Stimulated activated CD8-positive, alpha-beta memory T cell treated with anti-CD3 and anti-CD28 coated beads, Interleukin-2, amount 100 ng/mL, for 48 hours (primary cell): ENCODE results near the gene PCCA.

Experiments
- DNase-seq, 2 donors: peaks; one replicate each; pipeline ENCODE4 v3.0.0-alpha.2; 2020; ENCODE audit warnings: low read depth in 2 of 2

PCCA gene

DNA sequence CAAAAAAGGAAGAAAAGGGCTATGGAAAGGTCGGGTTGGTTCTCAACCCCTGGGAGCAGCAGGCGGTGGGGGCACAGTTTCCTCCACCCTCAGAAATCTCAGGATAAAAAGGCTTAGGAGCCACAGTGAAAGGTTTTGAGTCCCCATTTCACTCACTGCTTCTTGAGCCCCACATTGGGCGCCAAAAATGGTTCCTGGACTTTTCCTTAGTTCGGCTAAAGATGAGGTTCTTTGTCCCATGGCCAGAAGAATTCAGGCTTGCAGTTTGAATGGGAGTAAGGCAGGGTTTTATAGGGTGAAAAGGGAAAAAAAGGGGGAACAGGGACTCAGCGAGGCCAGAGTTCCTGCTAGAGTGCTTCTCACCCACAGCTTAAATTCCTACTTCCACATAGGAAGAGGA lies 320.2 kb downstream of the PCCA start:
- DNase-seq: no peak

DNA sequence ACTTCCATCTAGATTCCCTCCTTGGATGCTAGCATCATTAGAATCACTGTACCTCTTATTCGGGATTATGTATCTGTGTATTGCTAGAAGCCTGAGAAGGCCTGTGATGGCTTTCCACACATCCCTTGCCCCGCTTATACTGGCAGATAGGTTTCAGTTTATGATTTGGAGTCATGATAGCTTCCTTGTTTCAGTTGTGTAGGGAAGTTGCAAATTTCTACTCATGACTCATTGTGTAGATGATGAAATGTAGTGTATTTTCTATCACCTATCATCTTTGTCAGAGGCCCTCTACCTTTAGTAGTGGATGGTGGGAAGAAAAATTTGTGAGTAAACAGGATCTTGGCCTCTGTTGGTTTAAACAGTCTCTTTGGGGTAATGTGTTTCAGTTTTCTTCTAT lies 334.5 kb downstream of the PCCA start:
- DNase-seq: no peak

- DNase-seq: no peak
Measured at GRCh38 chr13:100428986-100429385, 340.1 kb downstream of the PCCA start.

- no peak for DNase-seq
Measured at GRCh38 chr13:100432611-100433010, 343.7 kb downstream of the PCCA start.

DNA sequence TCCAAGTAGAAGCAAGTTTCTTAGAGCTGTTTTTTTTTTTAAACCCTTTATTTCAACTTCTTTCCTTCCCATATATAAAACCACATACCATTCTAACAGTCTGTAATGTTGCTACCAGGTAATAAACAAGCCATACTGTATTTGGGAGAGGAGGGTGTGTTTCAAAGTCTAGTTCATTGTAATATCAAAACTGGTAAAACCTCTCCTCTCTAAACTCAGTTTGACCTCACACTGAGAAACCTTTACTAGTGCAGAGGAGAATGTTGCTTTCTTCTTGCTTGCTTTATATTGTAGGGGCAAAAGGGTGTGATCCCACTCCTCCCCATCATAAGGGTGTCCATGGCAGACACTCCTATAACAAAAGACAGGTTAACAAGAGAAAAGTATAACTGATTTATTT lies 344.6 kb downstream of the PCCA start:
- no peak for DNase-seq

DNA sequence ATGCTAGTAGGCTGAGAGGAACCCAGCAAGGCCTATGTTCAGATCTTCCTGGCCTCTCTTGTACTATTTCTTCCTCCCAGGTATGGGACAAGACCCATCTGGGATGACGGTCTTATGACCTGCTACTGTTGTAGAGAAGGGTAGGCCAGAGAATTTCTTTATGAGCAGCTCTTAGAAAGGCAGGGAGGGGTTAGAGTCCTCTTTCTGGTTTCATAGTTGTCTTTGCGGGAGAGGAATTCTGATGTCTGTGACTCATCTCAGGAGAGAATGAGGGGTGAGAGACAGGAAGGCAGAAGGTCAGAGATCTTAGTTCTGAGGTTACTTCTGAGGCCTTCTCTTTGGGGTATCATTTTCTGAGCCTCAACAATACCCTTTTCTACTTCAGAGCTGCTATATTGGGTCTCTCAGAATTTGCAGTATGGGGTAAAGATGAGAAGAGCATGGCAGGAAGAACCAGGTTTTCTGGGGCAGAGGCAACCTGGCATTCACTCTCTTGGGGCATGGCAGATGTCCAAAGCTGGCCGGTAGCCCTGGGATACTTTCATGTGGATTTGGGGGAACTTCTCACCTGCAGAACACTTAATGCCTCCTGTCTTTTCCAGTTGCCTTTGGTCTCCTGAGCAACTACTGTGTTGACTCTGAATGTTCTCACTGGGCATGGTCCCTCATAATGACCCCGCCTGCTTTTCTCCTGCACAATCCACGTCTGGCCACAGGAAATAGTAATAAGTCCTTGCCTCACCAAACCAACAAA lies 345.3 kb downstream of the PCCA start:
- DNase-seq: no peak

DNA sequence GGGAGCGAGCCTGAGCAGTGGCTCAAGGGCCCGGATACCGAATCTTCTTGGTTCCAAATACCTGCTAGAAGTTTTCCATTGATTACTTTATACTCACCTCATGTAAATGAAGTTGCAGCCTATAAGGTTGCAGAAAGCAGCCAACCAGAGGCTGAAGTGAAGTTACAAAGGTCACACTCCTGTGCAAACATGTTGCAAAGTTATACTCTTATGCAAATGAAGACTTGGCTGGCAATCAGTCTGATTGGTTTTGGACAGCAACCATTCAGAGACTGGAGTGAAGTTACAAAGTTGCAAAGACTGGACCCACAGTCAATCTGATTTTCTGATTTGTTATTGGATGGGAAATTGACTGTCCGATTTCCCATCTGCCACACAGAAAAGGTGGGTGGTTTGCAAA lies 347.2 kb downstream of the PCCA start:
- DNase-seq: no peak

GRCh38 chr13:100438059-100438788 lies 349.3 kb downstream of the PCCA start:
- no peak for DNase-seq

GRCh38 chr13:100439247-100439970 lies 350.5 kb downstream of the PCCA start:
- no peak for DNase-seq

GRCh38 chr13:100440751-100441425 lies 352.0 kb downstream of the PCCA start:
- DNase-seq: no peak

DNA sequence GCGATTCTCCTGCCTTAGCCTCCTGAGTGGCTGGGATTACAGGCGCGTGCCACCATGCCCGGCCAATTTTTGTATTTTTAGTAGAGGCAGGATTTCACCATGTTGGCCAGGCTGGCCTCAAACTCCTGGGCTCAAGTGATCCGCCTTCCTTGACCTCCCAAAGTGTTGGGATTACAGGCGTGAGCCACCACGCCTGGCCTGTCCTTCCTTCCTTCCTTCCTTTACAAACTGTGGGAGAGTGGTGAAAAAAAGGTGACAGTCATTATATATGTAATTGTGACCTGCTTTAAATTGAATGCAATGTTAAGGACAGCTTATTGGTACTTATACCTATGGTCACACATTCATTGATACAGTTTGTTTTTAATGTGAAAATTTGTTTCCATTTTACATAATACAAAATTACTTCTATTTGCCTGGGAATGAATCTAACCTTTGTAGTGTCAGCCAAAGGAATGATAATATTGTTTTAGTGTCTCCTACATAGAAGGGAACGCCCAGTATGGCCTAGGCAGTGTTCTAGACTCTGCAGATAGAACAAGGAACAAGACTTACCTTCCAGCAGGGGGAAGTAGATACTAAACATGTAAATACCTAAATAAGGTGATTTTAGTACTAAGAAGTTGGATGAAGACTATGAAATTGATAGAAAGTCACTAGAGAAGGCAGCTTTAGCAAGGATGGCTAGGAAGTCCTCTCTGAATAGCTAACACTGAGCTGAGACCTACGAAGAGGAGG lies 353.4 kb downstream of the PCCA start:
- DNase-seq: no peak

DNA sequence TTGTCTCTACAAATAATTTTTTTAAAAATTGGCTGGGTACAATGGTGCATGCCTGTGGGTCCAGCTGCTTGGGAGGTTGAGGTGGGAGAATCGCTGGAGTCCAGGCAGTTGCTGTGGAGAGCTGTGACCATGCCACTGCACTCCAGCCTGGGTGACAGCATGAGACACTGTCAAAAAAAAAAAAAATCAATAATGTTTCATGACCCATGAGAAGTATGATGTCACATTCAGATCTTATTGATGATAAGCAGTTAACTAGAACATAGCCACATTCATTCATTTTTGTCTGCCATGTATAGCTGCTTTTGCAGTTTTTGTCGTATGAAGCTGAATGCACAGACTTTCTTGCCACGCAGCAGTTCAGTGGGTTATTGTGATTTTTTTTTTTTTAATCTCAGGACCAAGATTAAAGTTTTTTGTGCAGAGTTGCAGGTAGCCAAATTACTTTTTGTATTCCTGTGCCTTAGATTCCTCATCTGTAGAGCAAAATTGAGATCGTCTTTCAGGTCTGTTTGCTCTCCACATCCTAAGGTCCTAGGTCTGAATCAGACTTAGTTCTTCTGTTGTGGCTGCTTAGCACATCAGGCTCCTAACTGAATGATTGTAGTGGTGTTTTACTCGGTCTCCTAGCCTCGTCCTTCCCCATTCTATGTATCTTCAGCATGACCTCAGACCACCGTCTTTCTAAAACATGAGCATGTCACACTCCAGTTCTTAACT lies 354.5 kb downstream of the PCCA start:
- no peak for DNase-seq

DNA sequence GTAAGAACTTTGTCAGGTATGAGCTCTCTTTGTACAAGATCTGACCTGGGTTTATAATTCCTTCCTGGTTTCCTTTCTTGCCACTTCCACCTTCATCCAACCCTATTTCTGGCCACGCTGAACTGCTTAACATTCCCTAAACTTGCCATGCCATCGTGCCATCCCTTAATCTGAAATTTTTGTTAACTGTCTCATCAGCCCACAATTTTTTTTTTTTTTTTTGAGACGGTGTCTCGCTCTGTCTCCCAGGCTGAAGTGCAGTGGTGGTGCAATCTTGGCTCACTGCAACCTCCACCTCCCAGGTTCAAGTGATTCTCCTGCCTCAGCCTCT lies 355.1 kb downstream of the PCCA start:
- no peak for DNase-seq

DNA sequence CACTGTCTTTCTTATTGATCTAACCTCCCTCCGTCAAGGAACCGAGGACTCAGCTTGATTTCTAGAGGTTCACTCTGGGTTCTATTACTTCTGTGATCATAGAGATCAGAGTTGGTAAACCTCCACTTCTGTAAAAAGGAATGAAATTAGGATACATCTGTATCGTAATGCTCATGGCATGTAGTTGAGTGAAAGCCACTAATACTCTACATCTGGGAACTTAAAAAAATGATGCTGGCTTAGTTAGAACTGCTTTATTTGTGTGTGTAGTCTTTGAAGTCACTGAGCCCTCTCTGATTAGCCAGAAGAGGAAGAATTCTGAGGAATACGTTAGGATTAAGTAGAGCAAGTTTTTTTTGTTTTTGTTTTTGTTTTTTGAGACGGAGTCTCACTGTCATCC lies 358.9 kb downstream of the PCCA start:
- no peak for DNase-seq

DNA sequence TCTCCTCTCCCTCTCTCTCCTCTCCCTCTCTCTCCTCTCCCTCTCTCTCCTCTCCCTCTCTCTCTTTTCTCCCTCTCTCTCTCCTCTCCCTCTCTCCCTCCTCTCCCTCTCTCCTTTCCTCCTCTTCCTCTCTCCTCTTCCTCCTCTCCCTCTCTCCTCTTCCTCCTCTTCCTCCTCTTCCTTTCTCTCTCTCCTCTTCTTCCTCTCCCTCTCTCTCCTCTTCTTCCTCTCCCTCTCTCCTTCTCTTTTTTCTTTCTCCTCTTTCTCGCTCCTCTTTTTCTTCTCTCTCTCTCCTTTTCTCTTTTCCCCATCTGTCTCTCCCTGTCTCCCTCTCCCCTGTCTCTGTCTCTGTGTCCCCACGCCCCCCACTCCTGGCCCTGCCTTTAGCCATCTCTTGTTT lies 363.0 kb downstream of the PCCA start:
- no peak for DNase-seq

GRCh38 chr13:100454876-100455275 lies 366.0 kb downstream of the PCCA start:
- no peak for DNase-seq

DNA sequence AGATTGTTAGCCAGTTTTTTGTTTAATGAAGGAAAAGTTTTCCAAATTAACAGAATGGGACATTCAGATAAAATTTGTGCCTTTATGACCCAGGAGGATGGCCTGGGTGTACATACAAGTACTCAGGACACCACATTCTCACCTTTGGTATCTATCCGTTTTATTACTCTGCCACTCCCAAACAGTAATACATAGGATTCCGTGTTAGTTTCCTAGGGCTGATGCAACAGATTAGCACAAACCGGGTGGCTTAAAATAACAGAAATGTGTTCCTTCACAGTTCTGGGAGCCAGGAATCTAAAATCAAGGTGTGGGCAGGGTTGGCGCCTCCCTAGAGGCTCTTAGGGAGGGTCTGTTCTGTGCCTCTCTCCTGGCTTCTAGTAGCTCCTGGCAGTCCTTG lies 369.8 kb downstream of the PCCA start:
- DNase-seq: no peak

DNA sequence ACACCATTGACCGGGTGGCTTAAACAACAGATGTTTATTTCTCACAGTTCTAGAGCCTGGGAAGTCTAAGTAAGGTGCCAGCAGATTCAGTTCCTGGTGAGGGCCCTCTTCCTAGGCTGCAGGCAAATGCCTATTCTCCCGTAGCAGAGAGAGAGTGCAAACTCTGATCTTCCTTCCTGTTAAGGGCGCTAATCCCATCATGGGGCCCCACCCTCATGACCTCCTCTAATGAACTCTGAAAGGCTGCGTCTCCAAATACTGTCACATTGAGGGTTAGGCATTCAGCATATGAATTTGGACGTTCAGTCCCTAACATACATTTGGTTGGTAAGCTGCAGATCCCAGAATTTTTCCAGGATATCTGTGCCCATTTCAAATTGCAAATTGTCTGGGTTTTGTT lies 370.9 kb downstream of the PCCA start:
- DNase-seq: no peak

DNA sequence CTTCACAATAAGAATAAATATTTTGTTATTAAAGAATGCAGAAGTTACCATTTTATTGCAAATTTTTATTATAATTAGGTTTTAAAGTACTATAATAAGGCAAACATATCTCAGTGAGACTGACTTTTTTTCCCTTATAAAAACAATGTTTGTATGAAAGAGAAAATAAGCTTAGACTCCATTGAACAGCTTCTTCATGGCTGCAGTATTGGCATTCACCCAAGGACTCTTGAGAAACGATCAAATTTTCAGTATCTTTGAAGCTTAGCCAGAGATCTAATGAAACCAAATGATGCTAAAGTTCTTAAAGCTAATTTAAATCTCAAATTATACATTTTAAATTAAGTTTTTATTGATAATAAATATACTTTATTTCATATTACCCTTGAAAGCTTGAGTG lies 371.4 kb downstream of the PCCA start:
- no peak for DNase-seq

- DNase-seq: no peak
Measured at GRCh38 chr13:100460791-100461190, 371.9 kb downstream of the PCCA start.
